GM15510 (cell line): ENCODE results near the gene MAGEB17.

Experiments
- POLR2A ChIP-seq: IDR thresholded peaks from 3 replicates; pipeline ENCODE4 v1.6.1; 2011; ENCODE audit warnings: borderline replicate concordance; ENCODE audit not compliant: insufficient read length; ENCODE audit errors: extremely low read depth

MAGEB17 gene

DNA sequence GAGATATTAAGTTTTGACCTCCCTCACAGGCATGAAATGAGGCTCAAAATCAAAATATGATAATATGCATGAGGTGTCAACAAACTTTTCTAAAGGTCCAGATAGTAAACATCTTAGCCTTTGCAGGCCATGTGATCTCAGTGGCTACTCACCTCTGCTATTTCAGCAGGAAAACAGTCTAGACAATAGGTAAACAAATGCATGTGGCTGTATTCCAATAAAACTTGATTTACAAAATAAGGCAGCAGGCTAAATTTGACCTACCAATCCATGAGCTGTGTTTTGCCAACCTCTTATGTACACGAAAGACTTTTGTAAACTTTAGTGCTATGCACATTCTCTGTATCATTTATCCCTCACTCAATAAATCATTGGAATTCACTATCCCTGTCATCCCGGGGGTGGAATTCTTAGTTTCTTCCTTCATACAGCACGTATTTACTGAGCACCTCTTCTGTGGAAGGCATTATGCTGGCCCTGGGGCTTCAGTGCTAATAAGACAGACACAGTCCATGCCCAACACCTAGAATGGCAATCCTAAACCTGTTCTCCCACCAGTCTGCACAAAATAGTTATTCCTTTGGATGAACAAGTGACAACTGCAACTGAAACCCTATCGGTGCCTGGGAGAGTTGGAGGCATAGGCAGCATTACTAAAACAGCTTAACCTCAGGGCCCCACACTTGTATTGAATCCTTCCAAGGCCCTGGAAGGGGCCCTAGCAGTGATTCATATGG lies 19.9 kb downstream of the MAGEB17 start:
- TF ChIP-seq POLR2A = no peak

DNA sequence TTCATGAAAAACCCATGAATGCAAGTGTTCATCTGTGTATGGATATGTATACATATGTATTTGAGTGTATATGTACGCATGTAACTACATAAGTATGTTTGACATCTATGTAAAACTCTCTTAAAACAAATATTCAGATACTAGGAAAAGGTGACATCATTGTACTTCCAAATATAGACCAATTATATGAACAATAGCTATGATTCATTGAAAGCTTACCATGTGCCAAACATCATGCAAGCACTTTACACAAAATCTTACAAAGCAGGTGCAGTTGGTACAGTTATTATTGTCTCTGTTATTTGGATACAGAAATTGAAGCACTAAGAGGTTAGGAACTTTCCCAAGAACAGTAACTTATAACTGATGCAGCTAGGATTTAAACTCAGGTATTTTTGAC lies 21.4 kb downstream of the MAGEB17 start:
- TF ChIP-seq POLR2A = no peak

DNA sequence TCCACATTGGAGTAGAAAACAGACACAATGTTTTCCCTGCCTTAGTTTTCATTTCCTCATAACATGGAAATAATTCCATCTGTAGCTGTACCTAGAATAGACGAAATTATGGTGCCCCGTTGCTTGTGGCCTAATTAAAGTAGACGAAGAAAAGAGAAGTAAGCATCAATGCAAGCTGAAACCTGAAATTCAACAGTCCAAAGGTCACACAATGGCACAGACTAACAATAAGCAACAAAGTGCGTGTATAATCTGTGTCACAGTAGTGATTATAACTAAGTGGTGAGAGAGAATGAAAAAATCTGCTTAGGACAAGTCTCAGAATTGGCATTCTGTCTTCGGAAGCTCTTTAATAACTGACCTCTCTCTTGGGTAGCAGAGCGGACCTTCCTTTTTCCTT lies 24.3 kb downstream of the MAGEB17 start:
- no peak for TF ChIP-seq POLR2A

DNA sequence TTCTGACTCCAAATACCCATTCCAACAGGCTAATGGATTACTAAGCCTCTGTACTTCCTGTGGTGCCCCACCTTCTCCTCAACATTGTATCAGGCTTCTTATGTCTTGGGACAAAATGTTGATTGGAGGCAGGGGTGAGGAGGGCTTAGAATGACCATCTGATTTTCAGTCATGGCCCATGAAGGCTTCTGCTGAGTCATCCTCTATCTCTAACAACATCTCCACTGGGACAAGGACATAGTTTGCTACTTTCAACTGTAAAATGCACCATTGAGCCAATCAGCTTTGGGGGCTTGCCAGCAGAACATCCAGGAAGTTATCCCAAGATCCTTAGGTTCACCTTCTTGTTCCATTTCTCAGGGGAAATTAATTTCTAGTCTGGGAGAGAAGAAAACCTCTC lies 29.5 kb downstream of the MAGEB17 start:
- TF ChIP-seq POLR2A = no peak

DNA sequence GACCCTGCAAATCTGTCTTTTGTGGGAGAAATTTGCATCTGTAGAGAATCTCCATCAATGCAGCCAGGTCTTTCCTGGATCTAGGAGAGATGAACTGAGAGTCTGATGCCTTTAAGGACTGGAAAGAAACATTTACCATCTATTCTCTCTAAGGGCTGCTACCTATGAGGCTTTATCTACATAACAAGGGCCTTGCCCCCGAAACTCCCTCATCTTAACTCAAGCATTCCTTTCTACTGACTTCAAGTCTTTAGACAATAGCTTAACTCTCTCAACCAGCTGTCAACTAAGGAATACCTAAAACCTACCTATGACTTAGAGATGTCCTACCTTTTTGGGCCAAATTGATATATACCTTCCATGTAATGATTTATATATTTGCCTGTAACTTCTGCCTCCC lies 32.1 kb downstream of the MAGEB17 start:
- TF ChIP-seq POLR2A = no peak

DNA sequence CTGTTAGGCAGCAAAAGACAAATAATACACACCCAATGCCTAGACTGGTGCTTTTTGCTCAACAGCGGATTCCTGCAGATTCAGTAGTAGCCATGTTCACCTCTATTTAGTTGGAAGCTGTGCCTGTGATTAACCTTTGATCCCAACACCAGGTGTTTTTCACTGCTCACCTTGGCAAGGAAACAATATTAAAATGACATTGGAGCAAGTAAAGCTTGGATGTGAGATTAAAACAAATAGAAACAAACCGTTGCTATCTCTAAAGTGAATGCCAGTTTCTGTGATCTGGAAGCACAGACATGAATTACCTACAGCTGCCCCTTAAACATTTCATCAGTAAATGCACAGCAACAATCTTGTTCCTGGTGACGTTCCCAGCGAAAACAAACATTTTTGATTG lies 35.7 kb downstream of the MAGEB17 start:
- TF ChIP-seq POLR2A = no peak

DNA sequence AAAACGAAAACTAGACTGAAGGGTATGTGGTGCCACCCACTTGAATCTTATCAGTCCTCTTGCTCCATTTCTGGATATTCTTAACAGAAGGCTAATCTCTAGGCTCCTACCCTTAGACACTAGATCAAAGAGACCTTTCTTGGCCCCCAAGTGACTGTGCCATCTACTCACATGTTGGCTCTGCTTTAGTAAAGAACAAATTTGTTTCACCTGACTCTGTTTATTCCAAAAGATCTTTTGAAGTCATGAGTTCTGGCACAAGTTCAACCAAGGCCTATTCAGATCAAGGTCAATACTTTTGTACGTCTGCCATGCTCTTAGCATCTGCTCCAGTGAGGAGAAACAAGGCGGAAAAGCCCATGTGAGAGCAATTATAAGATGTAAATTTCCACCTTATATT lies 37.3 kb downstream of the MAGEB17 start:
- TF ChIP-seq POLR2A = no peak

DNA sequence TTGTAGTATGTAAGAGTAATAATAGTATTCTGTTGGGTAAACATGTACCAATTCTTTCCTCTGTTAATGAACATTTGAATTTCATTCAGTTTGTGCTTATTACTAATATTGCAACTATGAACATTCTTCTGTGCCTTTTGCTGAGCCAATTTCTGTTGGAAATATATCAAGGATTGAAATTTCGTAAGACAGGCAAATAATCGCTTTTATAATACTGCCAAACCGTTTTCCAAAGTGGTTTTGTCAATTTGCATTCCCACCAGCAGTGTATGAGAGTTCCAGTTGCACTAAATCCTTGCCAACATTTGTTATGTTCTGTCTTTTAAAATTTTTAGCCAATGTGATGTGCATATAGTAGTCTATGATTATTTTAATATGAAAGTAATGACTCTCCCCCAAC lies 38.6 kb downstream of the MAGEB17 start:
- no peak for TF ChIP-seq POLR2A

DNA sequence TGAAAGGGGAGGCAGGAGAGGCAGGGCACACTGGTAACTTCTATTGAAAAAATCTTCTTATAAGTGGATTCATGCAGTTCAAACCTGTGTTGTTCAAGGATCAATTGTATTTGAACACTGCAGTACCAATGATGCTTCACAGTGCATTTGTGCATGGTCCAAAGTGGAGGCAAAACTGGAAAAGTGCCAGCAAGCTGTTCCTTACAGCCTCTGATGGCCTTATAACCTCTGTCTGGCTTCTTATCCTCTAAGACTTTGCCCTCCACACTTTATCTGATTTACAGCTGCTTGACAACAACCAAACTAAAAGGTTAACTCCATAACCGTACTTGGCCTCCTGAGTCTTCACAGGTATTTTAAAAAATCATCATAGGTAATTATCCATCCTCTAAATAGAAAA lies 40.4 kb downstream of the MAGEB17 start:
- TF ChIP-seq POLR2A = no peak

DNA sequence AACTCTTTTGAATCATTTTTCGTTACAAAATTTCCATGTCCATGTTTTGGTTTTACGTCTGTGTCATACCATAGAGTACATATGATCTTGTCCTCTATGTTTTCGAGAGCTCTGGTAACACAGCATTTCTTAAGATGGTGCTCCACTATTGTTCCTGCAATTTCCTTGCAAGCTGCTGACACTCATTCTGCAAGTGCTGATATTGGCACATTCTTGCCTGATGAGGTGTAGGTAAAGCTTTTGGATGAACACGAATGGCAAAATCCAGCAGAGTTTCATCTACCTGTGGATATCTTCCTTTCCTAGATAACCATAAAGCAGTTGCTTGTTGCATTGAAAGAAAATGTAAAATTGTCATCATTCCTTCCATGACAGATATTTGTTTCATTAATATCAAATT lies 41.3 kb downstream of the MAGEB17 start:
- TF ChIP-seq POLR2A = no peak

DNA sequence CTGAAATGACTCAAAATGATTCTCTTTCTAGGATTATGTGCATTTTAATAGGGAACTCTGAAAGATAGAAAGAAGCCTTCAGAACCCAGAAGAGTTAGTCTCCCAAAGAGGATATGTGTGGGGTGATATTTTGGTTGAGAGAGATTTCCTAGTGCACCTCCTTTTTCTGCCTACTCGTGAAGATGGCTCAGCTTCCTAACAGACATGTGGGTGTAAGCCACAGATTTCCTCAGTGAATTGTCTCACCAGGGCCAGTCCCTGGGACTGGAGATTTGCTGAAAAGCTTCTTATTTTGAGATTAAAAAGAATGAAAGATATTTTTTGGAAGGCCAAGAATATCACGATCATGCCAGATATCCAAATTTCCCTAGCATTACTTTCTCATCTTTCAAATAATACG lies 42.8 kb downstream of the MAGEB17 start:
- TF ChIP-seq POLR2A = no peak

DNA sequence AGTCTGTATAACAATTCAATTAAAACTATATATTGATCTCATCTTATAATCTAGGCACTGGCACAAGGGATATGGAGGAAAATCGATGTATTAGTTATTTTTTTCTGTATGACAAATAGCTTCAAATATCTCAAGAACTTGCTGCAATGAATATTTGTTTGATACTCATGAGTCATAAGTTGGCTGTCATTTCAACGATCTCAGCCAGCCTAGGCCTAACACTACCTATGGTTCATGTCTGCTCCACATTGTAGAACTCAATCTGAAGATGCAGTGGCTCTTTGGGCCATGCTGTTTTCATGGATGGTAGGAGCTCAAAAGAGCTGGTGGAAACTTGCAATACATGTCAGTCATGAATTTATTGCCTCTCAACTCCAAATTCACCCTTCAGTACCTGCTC lies 44.7 kb downstream of the MAGEB17 start:
- no peak for TF ChIP-seq POLR2A

DNA sequence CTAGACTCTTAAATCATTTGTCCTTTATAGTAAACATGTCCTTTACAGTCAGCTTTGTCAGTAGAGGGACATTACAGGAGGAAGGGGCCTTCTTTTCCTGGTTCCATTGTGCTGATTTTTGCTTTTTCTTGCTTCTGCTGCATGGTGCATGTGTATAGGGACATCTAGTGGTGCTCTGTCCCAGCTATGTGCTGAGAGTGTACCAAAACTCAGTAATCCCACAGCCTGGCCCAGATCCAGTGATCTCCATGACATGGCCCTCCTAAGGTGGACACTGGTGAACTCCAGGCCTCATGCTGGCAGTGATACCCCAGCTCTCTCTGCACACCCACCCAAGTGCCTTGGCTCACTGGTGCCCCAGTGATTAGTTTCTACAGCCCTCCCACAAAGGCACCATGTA lies 45.2 kb downstream of the MAGEB17 start:
- no peak for TF ChIP-seq POLR2A

DNA sequence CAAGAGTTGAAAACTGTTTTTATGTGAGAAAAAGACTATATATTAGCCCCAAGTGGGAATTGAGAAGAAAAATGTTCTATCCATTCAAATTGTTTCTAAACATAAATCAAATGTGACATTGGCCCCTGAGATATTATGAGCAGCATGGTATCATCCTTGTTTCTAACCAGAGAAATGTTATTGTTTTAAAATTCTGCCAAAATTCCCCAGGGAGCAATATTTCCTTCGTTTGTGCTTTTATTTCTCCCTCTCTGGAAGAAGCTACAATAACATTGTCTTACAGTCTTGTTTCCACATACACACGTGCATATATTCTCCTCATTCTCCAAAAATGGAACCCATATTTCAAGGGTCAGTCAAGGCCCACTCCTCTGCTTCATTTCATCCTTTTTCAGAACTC lies 46.7 kb downstream of the MAGEB17 start:
- no peak for TF ChIP-seq POLR2A

DNA sequence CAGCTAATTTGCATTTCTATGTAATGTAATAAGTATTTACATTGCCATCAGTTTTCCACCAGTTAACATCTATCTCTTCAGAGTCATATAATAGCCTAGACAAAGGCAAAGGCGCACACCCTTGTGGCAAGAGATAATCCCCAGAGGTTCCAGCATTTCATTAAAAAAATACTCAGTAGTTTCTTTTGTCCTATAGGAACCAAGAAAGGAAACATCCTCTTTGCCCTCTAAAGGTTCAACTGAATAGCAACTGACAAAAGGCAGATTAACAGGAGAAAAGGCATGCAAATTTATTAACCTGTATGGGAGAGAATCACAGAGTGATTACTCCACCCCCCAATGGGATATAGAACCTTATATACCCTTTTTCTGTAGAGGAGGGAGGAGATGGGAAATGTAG lies 48.4 kb downstream of the MAGEB17 start:
- no peak for TF ChIP-seq POLR2A
